Endothelial cell of umbilical vein (primary cell): ENCODE data around the gene EYS.
A peak's percentile ranks its signal among the peaks of the same experiment; 100 is the strongest.

Source experiments
- EZH2 ChIP-seq: IDR thresholded peaks from 2 replicates; pipeline ENCODE4 v1.6.1; 2012; ENCODE audit warnings: borderline replicate concordance, low read depth, mild to moderate bottlenecking, moderate library complexity, low read length, inconsistent platforms; ENCODE audit not compliant: severe bottlenecking
- JUN ChIP-seq: IDR thresholded peaks from 2 replicates; pipeline ENCODE4 v1.6.1; 2011; ENCODE audit warnings: borderline replicate concordance, low read depth; ENCODE audit not compliant: insufficient read length, insufficient read depth
- MAX ChIP-seq: IDR thresholded peaks from 2 replicates; pipeline ENCODE4 v1.6.1; 2011; ENCODE audit not compliant: insufficient read depth, insufficient read length
- POLR2A ChIP-seq: IDR thresholded peaks from 2 replicates; pipeline ENCODE4 v1.6.1; 2012; ENCODE audit warnings: low read depth, mild to moderate bottlenecking, control low read depth, low read length
- POLR2AphosphoS5 ChIP-seq: IDR thresholded peaks from 2 replicates; pipeline ENCODE4 v1.6.1; 2012; ENCODE audit warnings: low read depth, mild to moderate bottlenecking, control low read depth, low read length, moderate library complexity; ENCODE audit not compliant: insufficient read depth
- TF ChIP-seq, protein P1 (sequence below), 2 donors: IDR thresholded peaks; 1 replicate in 1 of 2; 2 replicates in 1 of 2; pipeline ENCODE4 v1.5.1; 2011; ENCODE audit warnings: low read length in 2 of 2, mild to moderate bottlenecking in 2 of 2, moderate library complexity in 2 of 2, control low read depth in 1 of 2, inconsistent platforms in 1 of 2, low read depth in 1 of 2; ENCODE audit not compliant: insufficient read depth in 1 of 2; ENCODE audit errors: extremely low read depth in 1 of 2

DNA sequence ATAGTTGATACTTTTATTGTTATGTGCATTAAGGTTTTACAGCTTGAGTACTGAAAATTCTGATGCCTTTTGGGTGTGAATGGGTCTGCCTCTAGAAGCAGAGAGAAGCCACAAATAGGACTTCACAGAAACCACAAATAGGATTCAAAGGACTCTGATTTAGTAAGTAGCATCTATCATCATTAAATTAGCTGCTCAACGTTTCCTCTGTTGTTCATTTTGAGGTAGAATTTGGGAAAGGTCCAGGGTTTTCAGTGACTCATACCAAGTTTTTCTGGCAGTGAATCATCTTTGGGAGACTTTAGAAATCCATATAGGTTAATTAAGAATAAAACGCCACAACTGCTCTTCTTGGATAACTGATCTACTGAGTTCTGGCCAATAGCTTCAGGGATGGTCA, 1966.3 kb downstream of the EYS start:
- TF ChIP-seq EZH2 (no peak), POLR2A (no peak), POLR2AphosphoS5 (peak; percentile 20), MAX (no peak), JUN (peak; percentile 62)
- TF ChIP-seq, protein P1, sequence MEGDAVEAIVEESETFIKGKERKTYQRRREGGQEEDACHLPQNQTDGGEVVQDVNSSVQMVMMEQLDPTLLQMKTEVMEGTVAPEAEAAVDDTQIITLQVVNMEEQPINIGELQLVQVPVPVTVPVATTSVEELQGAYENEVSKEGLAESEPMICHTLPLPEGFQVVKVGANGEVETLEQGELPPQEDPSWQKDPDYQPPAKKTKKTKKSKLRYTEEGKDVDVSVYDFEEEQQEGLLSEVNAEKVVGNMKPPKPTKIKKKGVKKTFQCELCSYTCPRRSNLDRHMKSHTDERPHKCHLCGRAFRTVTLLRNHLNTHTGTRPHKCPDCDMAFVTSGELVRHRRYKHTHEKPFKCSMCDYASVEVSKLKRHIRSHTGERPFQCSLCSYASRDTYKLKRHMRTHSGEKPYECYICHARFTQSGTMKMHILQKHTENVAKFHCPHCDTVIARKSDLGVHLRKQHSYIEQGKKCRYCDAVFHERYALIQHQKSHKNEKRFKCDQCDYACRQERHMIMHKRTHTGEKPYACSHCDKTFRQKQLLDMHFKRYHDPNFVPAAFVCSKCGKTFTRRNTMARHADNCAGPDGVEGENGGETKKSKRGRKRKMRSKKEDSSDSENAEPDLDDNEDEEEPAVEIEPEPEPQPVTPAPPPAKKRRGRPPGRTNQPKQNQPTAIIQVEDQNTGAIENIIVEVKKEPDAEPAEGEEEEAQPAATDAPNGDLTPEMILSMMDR (IDR thresholded peaks at IDR 0.05; ENCODE audit: extremely low read depth in 1 of 2, insufficient read depth in 1 of 2, low read depth in 1 of 2, low read length in 2 of 2): no peak
